ENCODE results near the gene ZFP57.
"Not testable (repeated sequence)": the region's sequence is repeated elsewhere in the genome, so short reads cannot be mapped to it uniquely, and the experiment has no call there.

ZFP57 gene

DNA sequence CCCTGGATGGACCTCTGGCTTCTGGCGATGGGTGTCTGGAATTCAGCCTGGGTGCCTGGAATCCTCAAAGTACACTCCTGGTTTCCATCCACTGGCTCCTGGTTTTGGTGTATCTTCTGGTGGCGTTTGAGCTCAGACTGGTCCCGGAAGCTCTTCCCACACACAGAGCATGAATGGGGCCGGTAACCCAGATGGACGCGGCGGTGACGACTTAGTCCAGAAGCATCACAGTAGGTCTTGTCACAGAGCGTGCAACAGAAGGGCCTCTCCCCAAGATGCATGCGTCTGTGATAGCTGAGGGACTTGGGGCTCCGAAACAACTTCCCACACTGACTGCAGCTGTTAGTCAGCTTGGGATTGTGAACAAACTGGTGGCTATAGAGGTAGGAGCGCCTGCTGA is 7.8 kb downstream of the ZFP57 start:
- no peaks in the 10 kb centered on the region for H3K9me3 ChIP-seq (ENCODE audit: control insufficient read depth, low read length)
- WGBS, 2 experiments, result 95% methylated on average over 12 of the region's 12 CpGs

DNA sequence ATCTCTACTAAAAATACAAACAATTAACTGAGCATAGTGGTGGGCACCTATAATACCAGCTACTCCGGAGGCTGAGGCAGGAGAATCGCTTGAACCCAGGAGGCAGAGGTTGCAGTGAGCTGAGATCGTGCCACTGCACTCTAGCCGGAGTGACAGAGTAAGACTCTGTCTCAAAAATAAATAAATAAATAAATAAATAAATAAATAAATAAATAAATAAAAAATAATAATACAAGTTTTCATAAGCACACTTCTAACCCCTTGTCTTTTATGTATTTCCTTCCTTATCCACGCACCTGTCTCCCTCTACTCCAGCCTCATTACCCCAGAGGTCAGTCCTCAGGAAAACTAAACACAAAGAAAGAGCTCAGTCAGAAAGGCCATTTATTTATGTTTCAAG is 8.8 kb downstream of the ZFP57 start:
- H3K9me3 ChIP-seq (ENCODE audit: control insufficient read depth, low read length); H3K27me3 ChIP-seq (ENCODE audit: control insufficient read depth, insufficient read depth, low read length, poor library complexity, severe bottlenecking); H3K36me3 ChIP-seq (ENCODE audit: control insufficient read depth, insufficient read depth, low read length); H3K4me3 ChIP-seq (ENCODE audit: insufficient read depth, low read depth, low read length); H3K27ac ChIP-seq (ENCODE audit: insufficient read depth, low read depth, low read length, poor library complexity, severe bottlenecking); H3K4me1 ChIP-seq (ENCODE audit: control insufficient read depth, insufficient read depth, low read length): not testable (repeated sequence)
- 95 to 96% methylated on average over 3 to 4 of the region's 5 CpGs for WGBS, 2 experiments

More for the DNA sequence above, 7.8 kb downstream of the ZFP57 start:
- Histone ChIP-seq H3K36me3 (ENCODE audit: control insufficient read depth, insufficient read depth, low read length) (no peaks in the 10 kb centered on the region), H3K4me3 (ENCODE audit: insufficient read depth, low read depth, low read length) (no peak overlapping the region), H3K27ac (ENCODE audit: insufficient read depth, low read depth, low read length, poor library complexity, severe bottlenecking) (no peak overlapping the region), H3K27me3 (ENCODE audit: control insufficient read depth, insufficient read depth, low read length, poor library complexity, severe bottlenecking) (peaks cover 5% of the 10 kb centered on the region), H3K4me1 (ENCODE audit: control insufficient read depth, insufficient read depth, low read length) (no peaks in the 10 kb centered on the region)

- peaks cover 9% of the 10 kb centered on the region for H3K4me1 ChIP-seq (ENCODE audit: control insufficient read depth, insufficient read depth, low read length)
- 67 to 89% methylated on average over 1 of the region's 1 CpG for WGBS, 2 experiments
- no peaks in the 10 kb centered on the region for H3K36me3 ChIP-seq (ENCODE audit: control insufficient read depth, insufficient read depth, low read length)
- H3K27ac ChIP-seq (ENCODE audit: insufficient read depth, low read depth, low read length, poor library complexity, severe bottlenecking), result no peak overlapping the region
- no peak overlapping the region for H3K4me3 ChIP-seq (ENCODE audit: insufficient read depth, low read depth, low read length)
- H3K9me3 ChIP-seq (ENCODE audit: control insufficient read depth, low read length), result no peaks in the 10 kb centered on the region
- peaks cover 7% of the 10 kb centered on the region for H3K27me3 ChIP-seq (ENCODE audit: control insufficient read depth, insufficient read depth, low read length, poor library complexity, severe bottlenecking)
These were observed 9.9 kb downstream of the ZFP57 start for GRCh38 chr6:29671026-29671425.

DNA sequence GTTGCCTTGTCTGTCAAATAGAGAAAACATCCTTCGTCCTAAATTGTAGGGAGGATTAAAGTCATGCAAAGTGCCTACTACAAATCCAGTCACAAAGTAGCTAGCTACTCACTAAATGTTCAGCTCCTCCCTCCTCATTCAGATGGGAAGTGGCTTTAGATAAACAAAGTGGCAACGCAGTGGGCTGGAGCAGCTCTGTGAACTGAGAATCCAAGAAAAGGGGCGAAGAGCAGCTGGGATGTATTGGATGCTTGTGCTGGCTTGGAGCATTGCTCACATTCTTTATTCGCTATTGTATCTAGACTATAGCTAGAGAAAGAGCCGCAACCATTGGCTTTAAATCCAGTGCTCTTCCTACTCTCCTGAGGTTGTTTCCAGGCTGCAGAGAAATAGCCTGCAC is 13.8 kb downstream of the ZFP57 start:
- peaks cover 13% of the 10 kb centered on the region for H3K4me1 ChIP-seq (ENCODE audit: control insufficient read depth, insufficient read depth, low read length)
- H3K9me3 ChIP-seq (ENCODE audit: control insufficient read depth, low read length), result no peaks in the 10 kb centered on the region
- H3K36me3 ChIP-seq (ENCODE audit: control insufficient read depth, insufficient read depth, low read length), result no peaks in the 10 kb centered on the region
- 6% methylated on average over 4 to 5 of the region's 5 CpGs for WGBS, 2 experiments
- no peak overlapping the region for H3K27ac ChIP-seq (ENCODE audit: insufficient read depth, low read depth, low read length, poor library complexity, severe bottlenecking)
- H3K27me3 ChIP-seq (ENCODE audit: control insufficient read depth, insufficient read depth, low read length, poor library complexity, severe bottlenecking), result peaks cover 7% of the 10 kb centered on the region
- H3K4me3 ChIP-seq (ENCODE audit: insufficient read depth, low read depth, low read length), result no peak overlapping the region

DNA sequence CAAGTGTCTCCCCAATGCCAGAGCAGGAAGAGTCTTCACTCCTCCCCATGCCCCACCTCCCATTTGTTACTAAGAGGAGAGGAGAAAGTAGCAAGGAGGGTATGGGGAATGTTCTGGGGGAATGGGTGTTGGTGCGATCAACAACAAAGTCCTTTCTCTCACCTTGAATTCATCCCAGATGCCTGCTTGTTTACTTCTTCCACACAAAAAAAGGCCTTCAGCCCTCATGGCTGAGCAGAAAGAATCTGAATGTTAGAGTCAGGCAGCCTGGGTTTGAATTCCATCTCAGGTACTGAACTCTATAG is 14.2 kb downstream of the ZFP57 start:
- Histone ChIP-seq H3K9me3 (ENCODE audit: control insufficient read depth, low read length) (no peaks in the 10 kb centered on the region), H3K4me3 (ENCODE audit: insufficient read depth, low read depth, low read length) (no peak overlapping the region), H3K27ac (ENCODE audit: insufficient read depth, low read depth, low read length, poor library complexity, severe bottlenecking) (no peak overlapping the region), H3K4me1 (ENCODE audit: control insufficient read depth, insufficient read depth, low read length) (peaks cover 13% of the 10 kb centered on the region), H3K27me3 (ENCODE audit: control insufficient read depth, insufficient read depth, low read length, poor library complexity, severe bottlenecking) (peaks cover 7% of the 10 kb centered on the region), H3K36me3 (ENCODE audit: control insufficient read depth, insufficient read depth, low read length) (no peaks in the 10 kb centered on the region)
- WGBS, 2 experiments, result 44% methylated on average over 1 of the region's 1 CpG; no CpG with 5 or more reads in 1 of the 2 experiments

DNA sequence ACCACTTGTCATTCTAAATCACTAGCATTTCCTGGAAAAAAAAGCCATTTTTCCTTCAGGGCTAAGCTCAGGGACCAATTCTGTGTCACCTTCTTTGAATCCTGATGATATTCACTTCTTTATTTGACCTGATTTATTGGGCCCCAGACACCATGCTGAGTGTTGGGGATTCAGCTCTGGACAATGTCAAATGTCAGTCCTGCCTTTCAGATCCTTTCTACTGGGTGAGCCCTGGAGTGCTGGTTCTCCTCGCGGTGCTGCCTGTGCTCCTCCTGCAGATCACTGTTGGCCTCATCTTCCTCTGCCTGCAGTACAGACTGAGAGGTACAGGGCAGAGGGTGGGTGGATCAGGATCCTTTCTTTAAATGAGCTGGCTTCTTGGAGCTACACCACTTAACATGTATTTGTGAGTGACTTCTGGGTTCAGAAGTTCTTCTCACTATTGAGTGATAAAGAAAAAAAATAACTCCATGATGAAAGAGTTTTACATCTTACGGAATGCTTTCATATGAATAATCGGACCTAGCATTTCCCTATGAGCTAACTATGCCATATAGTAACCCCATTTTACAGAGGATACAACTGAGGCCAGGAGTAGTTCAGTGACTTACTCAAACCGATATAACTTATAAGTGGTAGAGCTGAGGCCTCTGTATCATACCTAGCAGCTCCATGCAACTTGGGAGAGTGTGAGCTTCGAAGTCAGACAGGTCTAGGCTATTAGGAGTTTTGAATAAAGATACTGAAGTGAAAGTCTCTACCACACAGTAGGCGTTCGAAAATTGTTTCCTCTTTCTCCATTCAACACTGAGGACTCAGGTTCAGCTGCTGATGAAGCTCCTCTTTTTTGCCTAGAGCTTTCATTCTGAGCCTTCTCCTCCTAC is 14.8 kb downstream of the ZFP57 start:
- Histone ChIP-seq H3K4me1 (ENCODE audit: control insufficient read depth, insufficient read depth, low read length) (peaks cover 13% of the 10 kb centered on the region), H3K4me3 (ENCODE audit: insufficient read depth, low read depth, low read length) (no peak overlapping the region), H3K27me3 (ENCODE audit: control insufficient read depth, insufficient read depth, low read length, poor library complexity, severe bottlenecking) (peaks cover 7% of the 10 kb centered on the region), H3K27ac (ENCODE audit: insufficient read depth, low read depth, low read length, poor library complexity, severe bottlenecking) (no peak overlapping the region), H3K9me3 (ENCODE audit: control insufficient read depth, low read length) (no peaks in the 10 kb centered on the region), H3K36me3 (ENCODE audit: control insufficient read depth, insufficient read depth, low read length) (no peaks in the 10 kb centered on the region)
- WGBS, 2 experiments, result 62 to 69% methylated on average over 8 of the region's 8 CpGs

GRCh38 chr6:29663300-29664042 is 17.5 kb downstream of the ZFP57 start:
- no peak overlapping the region for H3K4me3 ChIP-seq (ENCODE audit: insufficient read depth, low read depth, low read length)
- no peak overlapping the region for H3K27ac ChIP-seq (ENCODE audit: insufficient read depth, low read depth, low read length, poor library complexity, severe bottlenecking)
- no peaks in the 10 kb centered on the region for H3K36me3 ChIP-seq (ENCODE audit: control insufficient read depth, insufficient read depth, low read length)
- H3K9me3 ChIP-seq (ENCODE audit: control insufficient read depth, low read length), result no peaks in the 10 kb centered on the region
- 76 to 82% methylated on average over 4 to 5 of the region's 5 CpGs for WGBS, 2 experiments
- H3K4me1 ChIP-seq (ENCODE audit: control insufficient read depth, insufficient read depth, low read length), result peaks cover 13% of the 10 kb centered on the region
- H3K27me3 ChIP-seq (ENCODE audit: control insufficient read depth, insufficient read depth, low read length, poor library complexity, severe bottlenecking), result peaks cover 5% of the 10 kb centered on the region

- H3K9me3 ChIP-seq (ENCODE audit: control insufficient read depth, low read length); H3K27ac ChIP-seq (ENCODE audit: insufficient read depth, low read depth, low read length, poor library complexity, severe bottlenecking): not testable (repeated sequence)
- 22 to 24% methylated on average over 13 to 14 of the region's 14 CpGs for WGBS, 2 experiments
These were observed 19.3 kb downstream of the ZFP57 start for GRCh38 chr6:29661502-29662141.

DNA sequence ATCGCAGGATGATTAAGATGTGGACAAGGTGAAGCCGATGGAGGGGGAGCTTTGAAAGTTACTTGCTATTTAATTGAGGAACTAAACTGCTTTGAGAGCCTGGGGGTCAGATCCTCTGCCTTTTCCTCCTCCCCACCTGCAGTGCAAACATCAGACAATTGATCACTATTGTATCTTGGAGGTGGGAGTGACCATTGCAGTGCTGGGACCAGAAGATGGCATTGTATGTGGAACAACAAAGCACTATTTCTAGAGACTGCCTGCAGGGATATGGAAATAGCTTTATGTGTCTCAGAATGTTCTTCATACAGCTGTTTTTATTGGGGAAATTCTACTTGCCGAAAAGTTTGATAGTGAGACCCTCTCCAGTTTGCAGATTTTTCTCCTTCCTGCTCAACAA is 19.9 kb downstream of the ZFP57 start:
- Histone ChIP-seq H3K9me3 (ENCODE audit: control insufficient read depth, low read length) (no peaks in the 10 kb centered on the region), H3K27ac (ENCODE audit: insufficient read depth, low read depth, low read length, poor library complexity, severe bottlenecking) (no peak overlapping the region), H3K27me3 (ENCODE audit: control insufficient read depth, insufficient read depth, low read length, poor library complexity, severe bottlenecking) (no peaks in the 10 kb centered on the region), H3K4me1 (ENCODE audit: control insufficient read depth, insufficient read depth, low read length) (peaks cover 4% of the 10 kb centered on the region), H3K4me3 (ENCODE audit: insufficient read depth, low read depth, low read length) (no peak overlapping the region), H3K36me3 (ENCODE audit: control insufficient read depth, insufficient read depth, low read length) (no peaks in the 10 kb centered on the region)
- 65 to 67% methylated on average over 3 of the region's 3 CpGs for WGBS, 2 experiments

More at GRCh38 chr6:29661502-29662141, 19.3 kb downstream of the ZFP57 start:
- not testable (repeated sequence) for H3K36me3 ChIP-seq (ENCODE audit: control insufficient read depth, insufficient read depth, low read length); H3K4me1 ChIP-seq (ENCODE audit: control insufficient read depth, insufficient read depth, low read length); H3K4me3 ChIP-seq (ENCODE audit: insufficient read depth, low read depth, low read length); H3K27me3 ChIP-seq (ENCODE audit: control insufficient read depth, insufficient read depth, low read length, poor library complexity, severe bottlenecking)

DNA sequence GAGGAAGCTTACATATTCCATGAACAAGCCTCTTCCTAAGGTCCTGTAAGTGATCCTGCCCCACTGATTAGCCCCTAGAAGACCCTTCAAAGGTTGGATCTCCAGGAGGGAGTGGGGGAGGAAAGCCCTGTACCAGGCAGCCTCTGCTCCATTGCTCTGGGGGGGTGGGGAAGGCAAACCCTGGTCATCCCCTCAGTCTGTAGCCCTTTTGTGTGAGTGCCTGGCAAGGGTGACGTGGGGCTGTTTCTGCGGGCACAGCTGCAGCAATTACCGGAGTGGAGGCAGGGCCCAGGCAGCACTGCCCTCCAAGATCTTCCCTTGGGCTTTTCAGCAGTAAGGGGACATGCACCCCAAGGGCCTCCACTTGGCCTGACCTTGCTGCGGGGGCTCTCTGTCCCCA is 24.2 kb downstream of the ZFP57 start, which contains the start of gene MOG:
Gene MOG, plus strand, starts transcription at position 295 of the 400 bp plus-strand sequence. CDS start 118 bp downstream, outside the sequence.
- no peaks in the 10 kb centered on the region for H3K9me3 ChIP-seq (ENCODE audit: control insufficient read depth, low read length)
- no peaks in the 10 kb centered on the region for H3K27me3 ChIP-seq (ENCODE audit: control insufficient read depth, insufficient read depth, low read length, poor library complexity, severe bottlenecking)
- H3K27ac ChIP-seq (ENCODE audit: insufficient read depth, low read depth, low read length, poor library complexity, severe bottlenecking), result no peak within 1 kb of the TSS
- H3K4me1 ChIP-seq (ENCODE audit: control insufficient read depth, insufficient read depth, low read length), result no peaks in the 10 kb centered on the region
- no peak within 1 kb of the TSS for H3K4me3 ChIP-seq (ENCODE audit: insufficient read depth, low read depth, low read length)
- 89% methylated on average over 4 of the region's 4 CpGs for WGBS, 2 experiments
- no peaks in the 10 kb centered on the region for H3K36me3 ChIP-seq (ENCODE audit: control insufficient read depth, insufficient read depth, low read length)

Measured in ectodermal cell (in vitro differentiated cells).